SU-DHL-6 (cell line): ENCODE measurements around the gene SPTLC1.

Source experiments
- H2AFZ ChIP-seq: fragments of 200-600 bp; sonication (generic); 2 replicates; pipeline ENCODE4 v1.6.1; 2014; ENCODE audit warnings: low read depth, mild to moderate bottlenecking, moderate library complexity, mixed read lengths, antibody characterized with exemption, low read length; ENCODE audit not compliant: severe bottlenecking
- H3F3A ChIP-seq: fragments of 200-600 bp; shearing (Covaris generic); 2 replicates; pipeline ENCODE4 v1.6.0; 2016; ENCODE audit warnings: antibody characterized with exemption, mild to moderate bottlenecking; ENCODE audit not compliant: insufficient read depth
- H3K27ac ChIP-seq: fragments of 200-600 bp; sonication (generic); 2 replicates; pipeline ENCODE4 v1.5.1; 2016; ENCODE audit warnings: low read depth, mild to moderate bottlenecking, low read length, moderate library complexity, mixed read lengths
- H3K27me3 ChIP-seq: fragments of 200-600 bp; sonication (generic), shearing (Covaris generic); 2 replicates; pipeline ENCODE4 v1.6.0; 2014; ENCODE audit warnings: mild to moderate bottlenecking, low read length
- H3K36me3 ChIP-seq: fragments of 200-600 bp; sonication (generic); 2 replicates; pipeline ENCODE4 v1.6.1; 2014; ENCODE audit warnings: mild to moderate bottlenecking, low read length, mixed read lengths
- H3K4me2 ChIP-seq: fragments of 300-600, 200-600 bp; shearing (Covaris generic), sonication (generic); 2 replicates; pipeline ENCODE4 v1.6.0; 2014; ENCODE audit warnings: low read length, low read depth, mild to moderate bottlenecking; ENCODE audit not compliant: poor library complexity, severe bottlenecking
- H3K4me3 ChIP-seq: fragments of 200-600 bp; sonication (generic); 2 replicates; pipeline ENCODE4 v1.5.1; 2014; ENCODE audit warnings: antibody characterized with exemption, low read length, mild to moderate bottlenecking, mixed read lengths; ENCODE audit not compliant: insufficient read depth, poor library complexity, severe bottlenecking
- H3K79me2 ChIP-seq: fragments of 200-600 bp; sonication (generic); 2 replicates; pipeline ENCODE4 v1.6.1; 2014; ENCODE audit warnings: mild to moderate bottlenecking, low read length, moderate library complexity; ENCODE audit not compliant: insufficient read depth
- H3K9ac ChIP-seq: fragments of 200-600 bp; sonication (generic); 2 replicates; pipeline ENCODE4 v1.7.0; 2014; ENCODE audit warnings: mild to moderate bottlenecking, low read length
- H3K9me2 ChIP-seq: fragments of 200-600 bp; sonication (generic); replicated peaks from 2 replicates; pipeline ENCODE4 v1.6.1; 2014; ENCODE audit warnings: low read length; ENCODE audit not compliant: insufficient read depth
- H3K9me3 ChIP-seq: fragments of 200-600 bp; sonication (generic); 2 replicates; pipeline ENCODE4 v1.6.1; 2014; ENCODE audit warnings: low read length, mixed read lengths; ENCODE audit not compliant: insufficient read depth
- H4K20me1 ChIP-seq: fragments of 200-600 bp; sonication (generic); 2 replicates; pipeline ENCODE4 v1.6.1; 2014; ENCODE audit warnings: low read depth, mild to moderate bottlenecking, antibody characterized with exemption, low read length, moderate library complexity, mixed read lengths
- CTCF ChIP-seq: fragments of 200-600 bp; sonication (generic); IDR thresholded peaks from one replicate; pipeline ENCODE4 v1.5.1; 2017; ENCODE audit warnings: antibody characterized with exemption, mild to moderate bottlenecking, low read length, moderate library complexity; ENCODE audit not compliant: insufficient read depth, poor library complexity, severe bottlenecking
- EZH2phosphoT487 ChIP-seq: fragments of 200-600 bp; sonication (generic), shearing (Covaris generic); conservative IDR thresholded peaks from 2 replicates; pipeline ENCODE4 v1.6.1; 2018; ENCODE audit warnings: mild to moderate bottlenecking, antibody characterized with exemption, low read length, moderate library complexity, mixed read lengths

The SPTLC1 gene

GRCh38 chr9:92061184-92061583 lies 54.0 kb downstream of the SPTLC1 start:
- Histone ChIP-seq H3K79me2 (0 out of 2 replicates have a peak, but pooled peaks cover 10% of the 10 kb centered on the region), H4K20me1 (no peaks in the 10 kb centered on the region), H3K36me3 (peaks cover 38% of the 10 kb centered on the region), H3K9ac (no peak overlapping the region), H3K27me3 (no peaks in the 10 kb centered on the region), H2AFZ (no peak overlapping the region), H3K4me3 (no peak overlapping the region), H3K4me2 (no peak overlapping the region), H3K9me2 (no peaks in the 10 kb centered on the region), H3K9me3 (0 out of 2 replicates have a peak, but pooled peaks cover 13% of the 10 kb centered on the region), H3K27ac (no peak overlapping the region), H3F3A (no peaks in the 10 kb centered on the region)
- TF ChIP-seq EZH2phosphoT487 (no peak), CTCF (no peak)

DNA sequence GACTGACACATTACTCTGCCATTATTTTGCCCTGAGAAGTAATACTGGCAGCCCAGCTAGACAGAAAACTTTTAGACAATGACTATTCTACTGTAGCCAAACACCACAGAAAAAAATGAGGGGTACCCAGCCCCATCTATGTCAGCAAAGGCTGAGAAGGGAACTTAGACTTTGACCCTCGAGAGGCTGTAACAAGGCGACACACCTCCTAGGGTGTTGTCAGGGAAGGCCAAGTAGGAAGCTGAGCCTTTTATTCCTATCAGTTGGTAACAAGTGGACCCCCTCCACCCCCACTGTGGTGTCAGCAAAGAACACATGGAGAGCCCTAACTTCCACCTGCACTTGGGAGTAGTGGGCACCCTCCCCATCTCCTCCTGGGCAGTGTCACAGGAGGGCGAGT lies 55.6 kb downstream of the SPTLC1 start:
- no peak overlapping the region for H3K27ac ChIP-seq

GRCh38 chr9:92058723-92059444 lies 56.3 kb downstream of the SPTLC1 start:
- TF ChIP-seq CTCF = no peak
- no peak for TF ChIP-seq EZH2phosphoT487
- H3K79me2 ChIP-seq = 0 out of 2 replicates have a peak, but pooled peaks cover 10% of the 10 kb centered on the region
- no peak overlapping the region for H3K4me2 ChIP-seq
- no peak overlapping the region for H3K4me3 ChIP-seq
- no peaks in the 10 kb centered on the region for H3K27me3 ChIP-seq
- no peak overlapping the region for H3K9ac ChIP-seq
- no peaks in the 10 kb centered on the region for H3K9me2 ChIP-seq
- no peak overlapping the region for H2AFZ ChIP-seq
- 0 out of 2 replicates have a peak, but pooled peaks cover 13% of the 10 kb centered on the region for H3K9me3 ChIP-seq
- H3F3A ChIP-seq = no peaks in the 10 kb centered on the region
- peaks cover 29% of the 10 kb centered on the region for H3K36me3 ChIP-seq
- H4K20me1 ChIP-seq = no peaks in the 10 kb centered on the region
- H3K27ac ChIP-seq = no peak overlapping the region

More for the DNA sequence above, 55.6 kb downstream of the SPTLC1 start:
- no peaks in the 10 kb centered on the region for H4K20me1 ChIP-seq
- H3K9ac ChIP-seq = no peak overlapping the region
- H3K36me3 ChIP-seq = peaks cover 36% of the 10 kb centered on the region
- 0 out of 2 replicates have a peak, but pooled peaks cover 10% of the 10 kb centered on the region for H3K79me2 ChIP-seq
- H2AFZ ChIP-seq = no peak overlapping the region
- 0 out of 2 replicates have a peak, but pooled peaks cover 13% of the 10 kb centered on the region for H3K9me3 ChIP-seq
- H3F3A ChIP-seq = no peaks in the 10 kb centered on the region
- no peaks in the 10 kb centered on the region for H3K27me3 ChIP-seq
- H3K4me3 ChIP-seq = no peak overlapping the region
- no peak overlapping the region for H3K4me2 ChIP-seq
- no peaks in the 10 kb centered on the region for H3K9me2 ChIP-seq
- TF ChIP-seq CTCF (no peak), EZH2phosphoT487 (no peak)
